SIG-M5 (cell line): ENCODE measurements around the gene FXYD2.
"Not testable (repeated sequence)": the region's sequence is repeated elsewhere in the genome, so short reads cannot be mapped to it uniquely, and the experiment has no call there.

Experiments
- DNase-seq: peaks from one replicate; lab custom pipeline; 2025; lab: John Stamatoyannopoulos, UW

FXYD2 gene

GRCh38 chr11:117824571-117825537 is at the start of gene FXYD2:
Gene FXYD2, minus strand, starts transcription at chr11:117824744. Its CDS starts 66 bp downstream, at chr11:117824678.
- DNase-seq = no peak

GRCh38 chr11:117873828-117874125 is 49.2 kb upstream of the FXYD2 start:
- DNase-seq = no peak

GRCh38 chr11:117872975-117873827 is 48.7 kb upstream of the FXYD2 start:
- no peak for DNase-seq

- no peak for DNase-seq
These were observed 47.9 kb upstream of the FXYD2 start for GRCh38 chr11:117872420-117872961.

- no peak for DNase-seq
These were observed 47.2 kb upstream of the FXYD2 start for GRCh38 chr11:117871784-117872183.

- DNase-seq = no peak
These were observed 46.6 kb upstream of the FXYD2 start for GRCh38 chr11:117871160-117871559.

GRCh38 chr11:117870103-117870952 is 45.8 kb upstream of the FXYD2 start:
- DNase-seq = no peak

- DNase-seq = no peak
These were observed 45.1 kb upstream of the FXYD2 start for GRCh38 chr11:117869604-117870003.

- DNase-seq = no peak
These were observed 44.4 kb upstream of the FXYD2 start for GRCh38 chr11:117868815-117869561.

GRCh38 chr11:117868088-117868487 is 43.5 kb upstream of the FXYD2 start:
- DNase-seq = no peak

- DNase-seq = no peak
These were observed 42.0 kb upstream of the FXYD2 start for GRCh38 chr11:117866526-117866925.

- not testable (repeated sequence) for DNase-seq
These were observed 41.0 kb upstream of the FXYD2 start for GRCh38 chr11:117865546-117865945.

GRCh38 chr11:117863383-117863782 is 38.8 kb upstream of the FXYD2 start:
- DNase-seq = no peak

GRCh38 chr11:117862753-117863152 is 38.2 kb upstream of the FXYD2 start:
- DNase-seq = no peak

- DNase-seq = no peak
These were observed 37.6 kb upstream of the FXYD2 start for GRCh38 chr11:117862019-117862725.

- no peak for DNase-seq
These were observed 36.8 kb upstream of the FXYD2 start for GRCh38 chr11:117861151-117862018.

- no peak for DNase-seq
These were observed 35.6 kb upstream of the FXYD2 start for GRCh38 chr11:117860139-117860538.

GRCh38 chr11:117859488-117860112 is 35.1 kb upstream of the FXYD2 start:
- DNase-seq = no peak

GRCh38 chr11:117859061-117859460 is 34.5 kb upstream of the FXYD2 start:
- no peak for DNase-seq
